H4 (cell line): ENCODE results near the gene ZNHIT6. TPM values are rescaled to one million over a fixed set of nuclear protein-coding genes. Genes with fewer than 3 reads are reported as not detected.

Source experiments
- total RNA-seq: library from RNA; depleted of rRNA; stranded (reverse); fragments of >200 nt; shearing (Covaris generic); gene quantifications from 2 replicates; pipeline ENCODE4 v1.2.3, GENCODE V29; 2014; rRNA removed

ZNHIT6 gene
- total RNA-seq, 1 experiment from 2014 or later, result 8.4 TPM

Other genes starting within 250 kb of the ZNHIT6 start
- 4.3 and 6.1 TPM in 2 replicates for gene DDAH1, start 243.3 kb downstream of the ZNHIT6 start, total RNA-seq
- 6.7 and 10.4 TPM in 2 replicates for gene CCN1, start 127.7 kb downstream of the ZNHIT6 start, total RNA-seq